SIG-M5 (cell line): ENCODE data around the gene SCGB1A1.

ENCODE experiments used
- DNase-seq: peaks from one replicate; lab custom pipeline; 2025; lab: John Stamatoyannopoulos, UW

The SCGB1A1 gene

GRCh38 chr11:62398011-62398994 lies 20.5 kb upstream of the SCGB1A1 start:
- DNase-seq = no peak

GRCh38 chr11:62399172-62399877 lies 19.5 kb upstream of the SCGB1A1 start:
- no peak for DNase-seq

GRCh38 chr11:62399878-62400266 lies 19.0 kb upstream of the SCGB1A1 start:
- DNase-seq = no peak

- DNase-seq = no peak
Observed at GRCh38 chr11:62400281-62400680, 18.6 kb upstream of the SCGB1A1 start.

- no peak for DNase-seq
Observed at GRCh38 chr11:62400760-62401159, 18.1 kb upstream of the SCGB1A1 start.

GRCh38 chr11:62401356-62401755 lies 17.5 kb upstream of the SCGB1A1 start:
- no peak for DNase-seq

GRCh38 chr11:62401811-62402210 lies 17.0 kb upstream of the SCGB1A1 start:
- no peak for DNase-seq

GRCh38 chr11:62402226-62402959 lies 16.4 kb upstream of the SCGB1A1 start:
- no peak for DNase-seq

GRCh38 chr11:62402960-62403730 lies 15.7 kb upstream of the SCGB1A1 start:
- DNase-seq = no peak

- DNase-seq = no peak
Observed at GRCh38 chr11:62404435-62404834, 14.4 kb upstream of the SCGB1A1 start.

- no peak for DNase-seq
Observed at GRCh38 chr11:62404901-62405300, 13.9 kb upstream of the SCGB1A1 start.

GRCh38 chr11:62406034-62406433 lies 12.8 kb upstream of the SCGB1A1 start:
- no peak for DNase-seq

GRCh38 chr11:62409831-62410230 lies 9.0 kb upstream of the SCGB1A1 start:
- no peak for DNase-seq

- DNase-seq = no peak
Observed at GRCh38 chr11:62410972-62411371, 7.9 kb upstream of the SCGB1A1 start.

- DNase-seq = no peak
Observed at GRCh38 chr11:62411524-62411923, 7.3 kb upstream of the SCGB1A1 start.

- DNase-seq = no peak
Observed at GRCh38 chr11:62413060-62413696, 5.7 kb upstream of the SCGB1A1 start.

- DNase-seq = no peak
Observed at GRCh38 chr11:62416596-62416995, 2.2 kb upstream of the SCGB1A1 start.

- DNase-seq = no peak
Observed at GRCh38 chr11:62418136-62418535, 697 bp upstream of the SCGB1A1 start.

- DNase-seq = no peak
Observed at GRCh38 chr11:62419314-62419929, 589 bp downstream of the SCGB1A1 start.

- DNase-seq = no peak
Observed at GRCh38 chr11:62419943-62420342, 1.1 kb downstream of the SCGB1A1 start.

GRCh38 chr11:62420882-62421281 lies 2.0 kb downstream of the SCGB1A1 start:
- DNase-seq = no peak
